HG03439 (cell line): ENCODE results near the gene CTNNA3.

Experiments
- ATAC-seq: cut with Tn5 transposase; IDR thresholded peaks from one replicate; pipeline ENCODE4 v1.9.1; 2021; ENCODE audit warnings: mild to moderate bottlenecking, moderate library complexity; ENCODE audit not compliant: unreplicated experiment

The CTNNA3 gene

GRCh38 chr10:66283064-66283463 is 1412.9 kb downstream of the CTNNA3 start:
- no peak for ATAC-seq

- ATAC-seq, result no peak
These were observed 1414.7 kb downstream of the CTNNA3 start for GRCh38 chr10:66281327-66281726.

GRCh38 chr10:66277481-66277880 is 1418.5 kb downstream of the CTNNA3 start:
- no peak for ATAC-seq

- no peak for ATAC-seq
These were observed 1422.0 kb downstream of the CTNNA3 start for GRCh38 chr10:66273966-66274519.

- no peak for ATAC-seq
These were observed 1430.6 kb downstream of the CTNNA3 start for GRCh38 chr10:66265398-66265797.

GRCh38 chr10:66259836-66260235 is 1436.2 kb downstream of the CTNNA3 start:
- no peak for ATAC-seq

- no peak for ATAC-seq
These were observed 1437.3 kb downstream of the CTNNA3 start for GRCh38 chr10:66258693-66259092.

- no peak for ATAC-seq
These were observed 1438.2 kb downstream of the CTNNA3 start for GRCh38 chr10:66257801-66258200.

- no peak for ATAC-seq
These were observed 1443.0 kb downstream of the CTNNA3 start for GRCh38 chr10:66252986-66253385.

GRCh38 chr10:66246177-66246576 is 1449.8 kb downstream of the CTNNA3 start:
- no peak for ATAC-seq

GRCh38 chr10:66244953-66245352 is 1451.0 kb downstream of the CTNNA3 start:
- no peak for ATAC-seq

- ATAC-seq, result no peak
These were observed 1453.1 kb downstream of the CTNNA3 start for GRCh38 chr10:66242885-66243284.

GRCh38 chr10:66239062-66239461 is 1456.9 kb downstream of the CTNNA3 start:
- no peak for ATAC-seq

- no peak for ATAC-seq
These were observed 1457.7 kb downstream of the CTNNA3 start for GRCh38 chr10:66238343-66238742.

GRCh38 chr10:66234872-66235271 is 1461.1 kb downstream of the CTNNA3 start:
- no peak for ATAC-seq

- no peak for ATAC-seq
These were observed 1467.1 kb downstream of the CTNNA3 start for GRCh38 chr10:66228887-66229286.

- no peak for ATAC-seq
These were observed 1472.3 kb downstream of the CTNNA3 start for GRCh38 chr10:66223656-66224055.

- ATAC-seq, result no peak
These were observed 1473.4 kb downstream of the CTNNA3 start for GRCh38 chr10:66222462-66223046.

GRCh38 chr10:66218981-66219587 is 1476.9 kb downstream of the CTNNA3 start:
- ATAC-seq, result no peak

GRCh38 chr10:66218289-66218688 is 1477.7 kb downstream of the CTNNA3 start:
- no peak for ATAC-seq

- ATAC-seq, result no peak
These were observed 1480.1 kb downstream of the CTNNA3 start for GRCh38 chr10:66215920-66216319.

GRCh38 chr10:66214721-66215404 is 1481.1 kb downstream of the CTNNA3 start:
- ATAC-seq, result no peak
